ENCODE results near the gene MAP2K6. TPM values are rescaled to one million over a fixed set of nuclear protein-coding genes. Genes with fewer than 3 reads are reported as not detected.

Gene MAP2K6
- total RNA-seq, 1 donor from 2014 or later: 10.3 TPM

GRCh38 chr17:69405096-69405495 lies 9.4 kb upstream of the MAP2K6 start:
- H3K4me1 ChIP-seq: no peaks in the 10 kb centered on the region
- H3K9me3 ChIP-seq: no peaks in the 10 kb centered on the region
- DNase-seq (ENCODE audit: extremely low spot score in 2 of 2): no peak
- intact Hi-C loops (cut with DNase I): no loop called here
- no peak overlapping the region for H3K4me3 ChIP-seq
- H3K36me3 ChIP-seq: no peaks in the 10 kb centered on the region
- TF ChIP-seq POLR2A (IDR thresholded peaks at IDR 0.05) (no peak), CTCF (IDR thresholded peaks at IDR 0.05) (no peak), POLR2AphosphoS5 (IDR thresholded peaks at IDR 0.05; ENCODE audit: insufficient read depth in 1 of 2, low read depth in 1 of 2) (no peak)
- H3K27me3 ChIP-seq: no peaks in the 10 kb centered on the region
- H3K27ac ChIP-seq: no peak overlapping the region

- no peaks in the 10 kb centered on the region for H3K9me3 ChIP-seq
- H3K27ac ChIP-seq: no peak overlapping the region
- TF ChIP-seq CTCF (IDR thresholded peaks at IDR 0.05): no peak
- TF ChIP-seq POLR2AphosphoS5 (IDR thresholded peaks at IDR 0.05; ENCODE audit: insufficient read depth in 1 of 2, low read depth in 1 of 2): no peak
- no peak for TF ChIP-seq POLR2A (IDR thresholded peaks at IDR 0.05)
- H3K4me3 ChIP-seq: no peak overlapping the region
- H3K27me3 ChIP-seq: no peaks in the 10 kb centered on the region
- intact Hi-C loops (cut with DNase I): no loop called here
- H3K4me1 ChIP-seq: no peaks in the 10 kb centered on the region
- no peaks in the 10 kb centered on the region for H3K36me3 ChIP-seq
- no peak for DNase-seq (ENCODE audit: extremely low spot score in 2 of 2)
Observed at GRCh38 chr17:69406941-69407340, 7.6 kb upstream of the MAP2K6 start.

- no peaks in the 10 kb centered on the region for H3K9me3 ChIP-seq
- H3K4me3 ChIP-seq: no peak overlapping the region
- H3K27ac ChIP-seq: no peak overlapping the region
- no peaks in the 10 kb centered on the region for H3K27me3 ChIP-seq
- TF ChIP-seq POLR2A (IDR thresholded peaks at IDR 0.05): no peak
- no peak for TF ChIP-seq POLR2AphosphoS5 (IDR thresholded peaks at IDR 0.05; ENCODE audit: insufficient read depth in 1 of 2, low read depth in 1 of 2)
- TF ChIP-seq CTCF (IDR thresholded peaks at IDR 0.05): no peak
- no peaks in the 10 kb centered on the region for H3K4me1 ChIP-seq
- no peak for DNase-seq (ENCODE audit: extremely low spot score in 2 of 2)
- intact Hi-C loops (cut with DNase I): no loop called here
- no peaks in the 10 kb centered on the region for H3K36me3 ChIP-seq
Observed at GRCh38 chr17:69407759-69408158, 6.7 kb upstream of the MAP2K6 start.

- H3K4me1 ChIP-seq: peaks cover 8% of the 10 kb centered on the region
- intact Hi-C loops (cut with DNase I): no loop called here
- no peaks in the 10 kb centered on the region for H3K9me3 ChIP-seq
- H3K36me3 ChIP-seq: no peaks in the 10 kb centered on the region
- H3K4me3 ChIP-seq: no peak overlapping the region
- no peak for TF ChIP-seq CTCF (IDR thresholded peaks at IDR 0.05)
- DNase-seq (ENCODE audit: extremely low spot score in 2 of 2): no peak
- no peaks in the 10 kb centered on the region for H3K27me3 ChIP-seq
- no peak overlapping the region for H3K27ac ChIP-seq
Observed at GRCh38 chr17:69410671-69411070, 3.8 kb upstream of the MAP2K6 start.

GRCh38 chr17:69411766-69412165 lies 2.7 kb upstream of the MAP2K6 start:
- Histone ChIP-seq H3K9me3 (no peaks in the 10 kb centered on the region), H3K4me3 (no peak overlapping the region), H3K27me3 (no peaks in the 10 kb centered on the region), H3K36me3 (no peaks in the 10 kb centered on the region), H3K27ac (no peak overlapping the region), H3K4me1 (peaks cover 19% of the 10 kb centered on the region)
- intact Hi-C loops (cut with DNase I): no loop called here
- no peak for DNase-seq (ENCODE audit: extremely low spot score in 2 of 2)
- TF ChIP-seq CTCF (IDR thresholded peaks at IDR 0.05) (no peak), POLR2A (IDR thresholded peaks at IDR 0.05) (no peak), POLR2AphosphoS5 (IDR thresholded peaks at IDR 0.05; ENCODE audit: insufficient read depth in 1 of 2, low read depth in 1 of 2) (no peak)
